Right atrium auricular region (tissue), 2 donors: Measurements from ENCODE around the gene NFILZ. TPM values are rescaled to one million over a fixed set of nuclear protein-coding genes. Genes with fewer than 3 reads are reported as not detected.

Experiments
- DNase-seq: peaks from one replicate; pipeline ENCODE4 v3.0.0-alpha.2; 2019; ENCODE audit warnings: low spot score
- H3K27ac ChIP-seq, 2 donors: fragments of 200-600 bp; sonication (generic); 1 replicate in 1 of 2; 2 replicates in 1 of 2; pipeline ENCODE4 v1.5.1; 2016 to 2019
- H3K27me3 ChIP-seq, 2 donors: fragments of 200-600 bp; sonication (generic); one replicate each; pipeline versions ENCODE4 v1.5.1 to v1.6.0; 2017 to 2019
- H3K36me3 ChIP-seq: fragments of 200-600 bp; sonication (generic); one replicate; pipeline ENCODE4 v1.5.1; 2016
- H3K4me1 ChIP-seq, 2 donors: fragments of 200-600 bp; sonication (generic); one replicate each; pipeline versions ENCODE4 v1.5.1 to v1.6.0; 2017 to 2019
- H3K4me3 ChIP-seq, 2 donors: fragments of 200-600 bp; sonication (generic); 1 replicate in 1 of 2; 2 replicates in 1 of 2; pipeline ENCODE4 v1.5.1; 2017 to 2019; ENCODE audit warnings: mild to moderate bottlenecking in 1 of 2, moderate library complexity in 1 of 2
- H3K9me3 ChIP-seq, 2 donors: fragments of 200-600 bp; sonication (generic); one replicate each; pipeline ENCODE4 v1.5.1; 2019
- total RNA-seq, 2 donors: library from RNA; depleted of rRNA; stranded (reverse); fragments of >200 nt; gene quantifications; one replicate each; pipeline ENCODE4 v1.1.0, GENCODE V29; 2016
- TF ChIP-seq, protein P1 (sequence below), 2 donors: fragments of 200-600 bp; sonication (generic); IDR thresholded peaks; one replicate each; pipeline ENCODE4 v1.5.1; 2019; ENCODE audit warnings: antibody characterized with exemption in 2 of 2

Gene NFILZ
- total RNA-seq, 2 donors from 2014 or later, result not detected

DNA sequence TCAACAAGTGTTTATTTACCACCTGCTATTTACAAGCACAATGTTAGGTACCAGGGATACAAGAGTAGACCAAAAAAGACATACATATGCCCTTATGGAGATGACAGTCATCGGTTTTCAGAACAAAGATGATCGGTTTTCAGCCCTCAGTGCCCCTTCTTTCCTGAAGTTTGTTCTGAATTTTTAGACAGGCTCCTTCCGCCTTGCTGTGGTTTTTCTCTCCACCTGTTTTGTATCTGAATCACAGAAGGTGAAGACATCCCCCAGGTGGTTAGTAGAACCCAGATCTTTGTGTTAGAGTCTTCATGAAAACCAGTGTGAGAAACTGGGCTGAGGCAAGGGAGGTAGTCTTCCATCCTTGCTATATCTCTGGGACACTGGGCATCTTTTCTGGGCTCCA, 44.6 kb downstream of the NFILZ start:
- Histone ChIP-seq H3K4me3 (no peak overlapping the region), H3K4me1 (no peaks in the 10 kb centered on the region), H3K9me3 (no peaks in the 10 kb centered on the region), H3K27me3 (no peaks in the 10 kb centered on the region), H3K27ac (no peak overlapping the region), H3K36me3 (no peaks in the 10 kb centered on the region)
- no peak for DNase-seq
- TF ChIP-seq, protein P1, sequence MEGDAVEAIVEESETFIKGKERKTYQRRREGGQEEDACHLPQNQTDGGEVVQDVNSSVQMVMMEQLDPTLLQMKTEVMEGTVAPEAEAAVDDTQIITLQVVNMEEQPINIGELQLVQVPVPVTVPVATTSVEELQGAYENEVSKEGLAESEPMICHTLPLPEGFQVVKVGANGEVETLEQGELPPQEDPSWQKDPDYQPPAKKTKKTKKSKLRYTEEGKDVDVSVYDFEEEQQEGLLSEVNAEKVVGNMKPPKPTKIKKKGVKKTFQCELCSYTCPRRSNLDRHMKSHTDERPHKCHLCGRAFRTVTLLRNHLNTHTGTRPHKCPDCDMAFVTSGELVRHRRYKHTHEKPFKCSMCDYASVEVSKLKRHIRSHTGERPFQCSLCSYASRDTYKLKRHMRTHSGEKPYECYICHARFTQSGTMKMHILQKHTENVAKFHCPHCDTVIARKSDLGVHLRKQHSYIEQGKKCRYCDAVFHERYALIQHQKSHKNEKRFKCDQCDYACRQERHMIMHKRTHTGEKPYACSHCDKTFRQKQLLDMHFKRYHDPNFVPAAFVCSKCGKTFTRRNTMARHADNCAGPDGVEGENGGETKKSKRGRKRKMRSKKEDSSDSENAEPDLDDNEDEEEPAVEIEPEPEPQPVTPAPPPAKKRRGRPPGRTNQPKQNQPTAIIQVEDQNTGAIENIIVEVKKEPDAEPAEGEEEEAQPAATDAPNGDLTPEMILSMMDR (IDR thresholded peaks at IDR 0.05), result no peak

DNA sequence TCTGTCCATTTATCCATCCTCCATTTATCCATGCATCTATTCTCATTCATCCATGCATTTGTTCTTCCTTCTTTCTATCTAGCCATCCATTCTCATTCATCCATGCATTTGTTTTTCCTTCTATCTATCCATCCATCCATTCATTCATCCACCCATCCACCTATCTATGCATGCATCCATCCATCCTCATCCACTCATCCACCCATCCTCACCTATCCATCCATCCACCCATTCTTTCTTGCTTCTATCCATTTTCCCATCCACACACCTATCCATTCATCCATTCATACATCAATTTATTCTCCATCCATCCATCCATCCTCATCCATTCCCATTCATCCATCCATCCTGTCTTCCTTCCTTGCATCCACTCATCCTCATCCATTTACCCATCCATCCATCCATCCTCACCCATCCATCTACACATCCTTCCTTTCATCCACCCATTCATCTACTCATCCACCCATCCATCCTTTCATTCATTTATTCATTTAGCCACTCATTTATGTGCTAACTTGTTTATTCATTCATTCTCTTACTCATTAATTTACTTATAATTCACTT, 47.9 kb downstream of the NFILZ start:
- no peak overlapping the region for H3K27ac ChIP-seq
- TF ChIP-seq, protein P1 (IDR thresholded peaks at IDR 0.05), result no peak
- DNase-seq, result no peak
- H3K27me3 ChIP-seq, result no peaks in the 10 kb centered on the region
- H3K4me1 ChIP-seq, result no peaks in the 10 kb centered on the region
- no peaks in the 10 kb centered on the region for H3K36me3 ChIP-seq
- H3K4me3 ChIP-seq, result no peak overlapping the region
- peaks cover 0 to 7% of the 10 kb centered on the region in 2 donors for H3K9me3 ChIP-seq

Other genes starting within 250 kb of the NFILZ start
- 10 to 100 TPM; 51.0 to 66.0 TPM for gene RAB11B, start 240.3 kb upstream of the NFILZ start, total RNA-seq
- gene MARCHF2, start 217.3 kb upstream of the NFILZ start, total RNA-seq, result 100 to 1,000 TPM; 222 to 270 TPM
- gene HNRNPM, start 185.7 kb upstream of the NFILZ start, total RNA-seq, result 10 to 100 TPM; 51.0 to 76.5 TPM
- gene PRAM1, start 128.0 kb upstream of the NFILZ start, total RNA-seq, result under 1 TPM; 0.19 to 0.79 TPM
- 10 to 100 TPM in 1 of 2 donors, 1 to 10 TPM in 1; 8.2 to 13.5 TPM for gene ZNF414, start 116.5 kb upstream of the NFILZ start, total RNA-seq
- gene MYO1F, start 53.2 kb upstream of the NFILZ start, total RNA-seq, result 10 to 100 TPM in 1 of 2 donors, 1 to 10 TPM in 1; 4.4 to 10.8 TPM
- gene ADAMTS10, start 19.9 kb upstream of the NFILZ start, total RNA-seq, result 10 to 100 TPM; 13.1 to 14.9 TPM
- not detected for gene ACTL9, start 68.2 kb downstream of the NFILZ start, total RNA-seq
- gene OR2Z1, start 91.0 kb downstream of the NFILZ start, total RNA-seq, result not detected
- gene ZNF558, start 201.7 kb downstream of the NFILZ start, total RNA-seq, result 10 to 100 TPM; 14.5 to 16.8 TPM
- not detected for gene MBD3L1, start 201.7 kb downstream of the NFILZ start, total RNA-seq